ENCODE data around the gene WASHC4.

The WASHC4 gene

DNA sequence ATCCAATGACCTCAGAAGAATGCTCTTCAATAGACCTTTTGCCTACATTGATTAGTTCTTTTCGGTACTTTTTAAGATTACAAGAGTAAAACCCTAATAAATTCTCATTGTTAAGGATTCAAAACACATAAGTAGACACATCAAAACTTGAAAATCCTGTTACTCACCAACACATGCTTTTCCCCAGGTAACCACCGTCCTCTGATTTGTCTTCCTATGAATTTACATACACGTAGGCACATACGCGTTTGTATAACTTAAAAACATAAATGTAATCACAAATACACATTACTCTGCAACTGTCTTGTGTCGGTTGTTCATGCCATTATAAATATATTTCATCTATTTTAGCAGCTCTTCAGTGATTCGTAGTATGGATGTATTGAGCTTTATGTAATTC, 910 bp upstream of the WASHC4 start:
- intact Hi-C loops (cut with DNase I; ENCODE audit: low total_unique reads): no loop called here
- peak overlapping the region; percentile 71 to 89 for H3K4me3 ChIP-seq
- H3K9me3 ChIP-seq: no peaks in the 10 kb centered on the region
- peaks cover 0 to under 1% (median 0%) of the 10 kb centered on the region in 3 donors for H3K36me3 ChIP-seq
- no peaks in the 10 kb centered on the region for H3K27me3 ChIP-seq
- TF ChIP-seq, protein P1, sequence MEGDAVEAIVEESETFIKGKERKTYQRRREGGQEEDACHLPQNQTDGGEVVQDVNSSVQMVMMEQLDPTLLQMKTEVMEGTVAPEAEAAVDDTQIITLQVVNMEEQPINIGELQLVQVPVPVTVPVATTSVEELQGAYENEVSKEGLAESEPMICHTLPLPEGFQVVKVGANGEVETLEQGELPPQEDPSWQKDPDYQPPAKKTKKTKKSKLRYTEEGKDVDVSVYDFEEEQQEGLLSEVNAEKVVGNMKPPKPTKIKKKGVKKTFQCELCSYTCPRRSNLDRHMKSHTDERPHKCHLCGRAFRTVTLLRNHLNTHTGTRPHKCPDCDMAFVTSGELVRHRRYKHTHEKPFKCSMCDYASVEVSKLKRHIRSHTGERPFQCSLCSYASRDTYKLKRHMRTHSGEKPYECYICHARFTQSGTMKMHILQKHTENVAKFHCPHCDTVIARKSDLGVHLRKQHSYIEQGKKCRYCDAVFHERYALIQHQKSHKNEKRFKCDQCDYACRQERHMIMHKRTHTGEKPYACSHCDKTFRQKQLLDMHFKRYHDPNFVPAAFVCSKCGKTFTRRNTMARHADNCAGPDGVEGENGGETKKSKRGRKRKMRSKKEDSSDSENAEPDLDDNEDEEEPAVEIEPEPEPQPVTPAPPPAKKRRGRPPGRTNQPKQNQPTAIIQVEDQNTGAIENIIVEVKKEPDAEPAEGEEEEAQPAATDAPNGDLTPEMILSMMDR (IDR thresholded peaks at IDR 0.05): no peak
- H3K4me1 ChIP-seq: peaks cover 0 to 40% (median 16%) of the 10 kb centered on the region in 4 donors
- peak overlapping the region; percentile 94 to 96 for H3K27ac ChIP-seq
- DNase-seq: no peak

- DNase-seq: no peak
- peak overlapping the region; percentile 71 to 89 for H3K4me3 ChIP-seq
- no peaks in the 10 kb centered on the region for H3K27me3 ChIP-seq
- peaks cover 0 to 45% (median 16%) of the 10 kb centered on the region in 4 donors for H3K4me1 ChIP-seq
- H3K36me3 ChIP-seq: peaks cover 0 to 5% (median 2%) of the 10 kb centered on the region in 3 donors
- intact Hi-C loops (cut with DNase I; ENCODE audit: low total_unique reads): no loop called here
- H3K27ac ChIP-seq: peak overlapping the region; percentile 94 to 96
- TF ChIP-seq, protein P1 (IDR thresholded peaks at IDR 0.05): no peak
- H3K9me3 ChIP-seq: no peaks in the 10 kb centered on the region
Measured at GRCh38 chr12:105107171-105107493, 399 bp upstream of the WASHC4 start.

GRCh38 chr12:105109465-105110212, 2.1 kb downstream of the WASHC4 start:
- Histone ChIP-seq H3K4me3 (peak overlapping the region; percentile 71 to 89), H3K9me3 (no peaks in the 10 kb centered on the region), H3K36me3 (peaks cover 7 to 12% (median 8%) of the 10 kb centered on the region in 3 donors), H3K4me1 (peaks cover 0 to 61% (median 16%) of the 10 kb centered on the region in 4 donors), H3K27me3 (no peaks in the 10 kb centered on the region), H3K27ac (peak overlapping the region; percentile 29 to 94)
- TF ChIP-seq, protein P1 (IDR thresholded peaks at IDR 0.05): no peak
- intact Hi-C loops (cut with DNase I; ENCODE audit: low total_unique reads): no loop called here
- DNase-seq: no peak

GRCh38 chr12:105110851-105111250, 3.3 kb downstream of the WASHC4 start:
- Histone ChIP-seq H3K9me3 (no peaks in the 10 kb centered on the region), H3K27ac (no peak overlapping the region), H3K36me3 (peaks cover 13 to 19% (median 13%) of the 10 kb centered on the region in 3 donors), H3K4me1 (peaks cover 0 to 61% (median 16%) of the 10 kb centered on the region in 4 donors), H3K4me3 (no peak overlapping the region), H3K27me3 (no peaks in the 10 kb centered on the region)
- DNase-seq: no peak
- TF ChIP-seq, protein P1 (IDR thresholded peaks at IDR 0.05): no peak
- intact Hi-C loops (cut with DNase I; ENCODE audit: low total_unique reads): no loop called here

DNA sequence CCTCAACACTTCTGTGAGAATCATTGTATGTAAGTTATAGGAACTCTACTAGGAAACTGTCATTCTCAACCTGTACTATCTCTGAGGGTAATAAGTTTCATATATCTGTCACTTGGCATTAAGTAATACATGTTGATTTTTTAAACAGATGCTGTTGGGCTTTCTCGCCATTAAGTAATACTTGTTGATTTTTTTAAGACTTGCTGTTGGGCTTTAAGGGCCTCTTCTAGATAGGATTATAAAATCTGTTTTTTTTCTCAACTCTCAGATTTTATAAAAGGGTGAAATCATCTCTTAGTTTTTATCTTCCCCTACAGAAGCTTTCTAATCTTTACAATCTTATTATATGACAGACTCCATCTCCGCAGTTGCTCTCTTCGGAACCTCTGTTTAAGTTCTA, 5.6 kb downstream of the WASHC4 start:
- H3K27me3 ChIP-seq: no peaks in the 10 kb centered on the region
- peaks cover 0 to 55% (median 16%) of the 10 kb centered on the region in 4 donors for H3K4me1 ChIP-seq
- H3K36me3 ChIP-seq: peaks cover 28 to 39% (median 29%) of the 10 kb centered on the region in 3 donors
- intact Hi-C loops (cut with DNase I; ENCODE audit: low total_unique reads): no loop called here
- DNase-seq: no peak
- H3K9me3 ChIP-seq: no peaks in the 10 kb centered on the region
- H3K4me3 ChIP-seq: no peak overlapping the region
- TF ChIP-seq, protein P1 (IDR thresholded peaks at IDR 0.05): no peak
- no peak overlapping the region for H3K27ac ChIP-seq

Data from tibial artery (tissue), 4 donors.